Lower lobe of right lung (tissue), 2 donors: ENCODE data around the gene GFER. TPM values are rescaled to one million over a fixed set of nuclear protein-coding genes. Genes with fewer than 3 reads are reported as not detected.
A peak's percentile ranks its signal among the peaks of the same experiment; 100 is the strongest.

Experiments used
- ATAC-seq, 2 donors: fragments of 200-7000 bp; cut with Tn5 transposase; one replicate each; pipeline ENCODE4 v1.9.1; 2020 to 2022; ENCODE audit warnings: mild to moderate bottlenecking in 2 of 2, moderate library complexity in 2 of 2
- DNase-seq: peaks from one replicate; pipeline ENCODE4 v3.0.0-alpha.2; 2020
- H3K27ac ChIP-seq: fragments of 200-600 bp; one replicate; pipeline ENCODE4 v1.8.0; 2022
- H3K27me3 ChIP-seq: fragments of 200-600 bp; one replicate; pipeline ENCODE4 v1.8.0; 2022; ENCODE audit warnings: low read depth
- H3K36me3 ChIP-seq: fragments of 200-600 bp; one replicate; pipeline ENCODE4 v1.8.0; 2022; ENCODE audit warnings: mild to moderate bottlenecking
- H3K4me1 ChIP-seq: fragments of 200-600 bp; one replicate; pipeline ENCODE4 v1.8.0; 2022
- H3K4me3 ChIP-seq: fragments of 200-600 bp; one replicate; pipeline ENCODE4 v1.8.0; 2022; ENCODE audit warnings: mild to moderate bottlenecking
- H3K9me3 ChIP-seq: fragments of 200-600 bp; one replicate; pipeline ENCODE4 v1.8.0; 2022
- CTCF ChIP-seq: fragments of 200-600 bp; IDR thresholded peaks from one replicate; pipeline ENCODE4 v1.8.0; 2022; ENCODE audit warnings: antibody characterized with exemption, mild to moderate bottlenecking
- intact Hi-C: fragments of 100-400 bp; cut with DNase I; formaldehyde crosslinking; loops from one replicate; pipeline ENCODE4 v1.11.0; 2022
- total RNA-seq: library from RNA; stranded (reverse); fragmentation: NEBNext Ultra II Directional; extraction: Animal tissue kit (Norgen Biotek cat#: 25700); gene quantifications from one replicate; pipeline ENCODE4 v1.2.1, GENCODE V29; 2021
- donor health status: DM: no; HTN: yes; CAD: no; lungs with severe emphysema.

Gene GFER
- total RNA-seq, 1 donor from 2014 or later = 24.7 TPM

DNA sequence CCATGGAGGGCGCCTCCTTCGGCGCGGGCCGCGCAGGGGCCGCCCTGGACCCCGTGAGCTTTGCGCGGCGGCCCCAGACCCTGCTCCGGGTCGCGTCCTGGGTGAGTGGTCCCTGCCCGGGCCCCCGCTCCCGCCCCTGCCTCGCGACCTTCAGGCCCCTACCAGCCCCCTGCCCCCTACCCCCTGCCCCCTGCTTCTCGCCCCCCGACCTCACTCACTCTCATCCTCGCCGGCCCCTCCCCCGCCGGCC lies 6.0 kb downstream of the GFER start:
- Histone ChIP-seq H3K9me3 (no peaks in the 10 kb centered on the region), H3K27ac (no peak overlapping the region), H3K4me3 (no peak overlapping the region), H3K4me1 (peaks cover 25% of the 10 kb centered on the region), H3K36me3 (peaks cover 23% of the 10 kb centered on the region), H3K27me3 (peaks cover 27% of the 10 kb centered on the region)
- intact Hi-C loops = no loop called here
- no peak for ATAC-seq
- no peak for DNase-seq
- no peak for TF ChIP-seq CTCF

GRCh38 chr16:1990351-1991134 lies 6.5 kb downstream of the GFER start:
- H3K9me3 ChIP-seq = no peaks in the 10 kb centered on the region
- H3K27me3 ChIP-seq = peaks cover 27% of the 10 kb centered on the region
- H3K4me1 ChIP-seq = peaks cover 20% of the 10 kb centered on the region
- no peak overlapping the region for H3K27ac ChIP-seq
- ATAC-seq (no peak), DNase-seq (peak; percentile 57)
- H3K4me3 ChIP-seq = peak overlapping the region; percentile 39
- TF ChIP-seq CTCF = no peak
- peaks cover 19% of the 10 kb centered on the region for H3K36me3 ChIP-seq
- intact Hi-C loops = no loop called here

- Histone ChIP-seq H3K9me3 (no peaks in the 10 kb centered on the region), H3K4me3 (peak overlapping the region; percentile 57), H3K27ac (no peak overlapping the region), H3K27me3 (peaks cover 27% of the 10 kb centered on the region), H3K4me1 (peaks cover 20% of the 10 kb centered on the region), H3K36me3 (peaks cover 13% of the 10 kb centered on the region)
- no peak for TF ChIP-seq CTCF
- ATAC-seq = peak; percentile 13 to 19
- DNase-seq = peak; percentile 47
- intact Hi-C loops = no loop called here
Measured at GRCh38 chr16:1991135-1991551, 7.2 kb downstream of the GFER start.

- ATAC-seq = no peak
- no peak for TF ChIP-seq CTCF
- Histone ChIP-seq H3K36me3 (peaks cover 11% of the 10 kb centered on the region), H3K4me3 (peak overlapping the region; percentile 57), H3K27ac (peak overlapping the region; percentile 69), H3K9me3 (no peaks in the 10 kb centered on the region), H3K27me3 (peaks cover 27% of the 10 kb centered on the region), H3K4me1 (peaks cover 21% of the 10 kb centered on the region)
- no peak for DNase-seq
- intact Hi-C loops = no loop called here
Measured at GRCh38 chr16:1991588-1991947, 7.6 kb downstream of the GFER start.

GRCh38 chr16:1991948-1992703 lies 8.1 kb downstream of the GFER start:
- intact Hi-C loops = no loop called here
- Histone ChIP-seq H3K4me3 (peak overlapping the region; percentile 57), H3K27me3 (peaks cover 27% of the 10 kb centered on the region), H3K9me3 (no peaks in the 10 kb centered on the region), H3K36me3 (peaks cover 11% of the 10 kb centered on the region), H3K27ac (peak overlapping the region; percentile 69), H3K4me1 (peaks cover 27% of the 10 kb centered on the region)
- DNase-seq (peak; percentile 97), ATAC-seq (peak; percentile 89 to 94)
- TF ChIP-seq CTCF = no peak
